B cell (primary cell): ENCODE measurements around the gene WDR36.

Source experiments
- CTCF ChIP-seq: fragments of 200-600 bp; IDR thresholded peaks from one replicate; pipeline ENCODE4 v1.8.0; 2022; ENCODE audit warnings: antibody characterized with exemption, mild to moderate bottlenecking
- EZH2 ChIP-seq: IDR thresholded peaks from 2 replicates; pipeline ENCODE4 v1.6.1; 2012; ENCODE audit warnings: borderline replicate concordance, low read depth, mild to moderate bottlenecking, moderate library complexity, low read length; ENCODE audit not compliant: insufficient read depth, poor library complexity, severe bottlenecking

DNA sequence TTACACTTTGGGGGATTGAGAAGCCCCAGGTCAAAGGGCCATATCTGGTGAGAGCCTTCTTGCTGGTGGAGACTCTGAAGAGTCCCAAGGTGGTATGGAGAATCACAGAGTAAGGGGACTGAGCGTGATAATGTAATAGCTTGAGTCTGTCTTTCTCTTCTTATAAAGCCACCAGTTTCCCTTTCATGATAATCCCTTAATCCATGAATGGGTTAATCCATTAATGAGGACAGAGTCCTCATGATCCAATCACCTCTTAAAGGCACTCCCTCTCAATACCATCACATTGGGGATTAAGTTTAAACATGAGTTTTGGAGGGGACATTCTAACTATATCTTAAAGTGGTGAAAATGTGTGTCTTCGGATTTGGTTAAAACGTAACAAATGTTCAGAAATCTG lies 21.5 kb downstream of the WDR36 start:
- TF ChIP-seq CTCF (no peak), EZH2 (no peak)
